PFSK-1 (cell line): Measurements from ENCODE around the gene PRRC2A.

Experiments
- FOXP2 ChIP-seq: optimal IDR thresholded peaks from 2 replicates; pipeline ENCODE3; 2011; ENCODE audit warnings: borderline replicate concordance, control low read depth, inconsistent platforms; ENCODE audit not compliant: insufficient read depth; ENCODE audit errors: extremely low read length, extremely low read depth
- POLR2AphosphoS5 ChIP-seq: IDR thresholded peaks from 2 replicates; pipeline ENCODE4 v1.6.1; 2012; ENCODE audit warnings: low read depth, mild to moderate bottlenecking, control low read depth, low read length, moderate library complexity
- REST ChIP-seq, 2 experiments: IDR thresholded peaks; 2 replicates each; pipeline versions ENCODE4 v1.6.1 to v1.8.0; 2011 to 2012; ENCODE audit warnings: low read depth in 2 of 2, low read length in 2 of 2, control low read depth in 1 of 2, inconsistent platforms in 1 of 2, mild to moderate bottlenecking in 1 of 2, moderate library complexity in 1 of 2; ENCODE audit not compliant: insufficient read depth in 1 of 2
- SIN3A ChIP-seq: IDR thresholded peaks from 2 replicates; pipeline ENCODE4 v1.6.1; 2012; ENCODE audit warnings: mild to moderate bottlenecking, low read length, moderate library complexity, borderline replicate concordance; ENCODE audit not compliant: insufficient read depth
- TAF1 ChIP-seq: IDR thresholded peaks from 2 replicates; pipeline ENCODE4 v1.6.1; 2012; ENCODE audit warnings: low read length, control low read depth, borderline replicate concordance; ENCODE audit not compliant: insufficient read depth

Gene PRRC2A

GRCh38 chr6:31634131-31634530, 13.6 kb downstream of the PRRC2A start:
- TF ChIP-seq REST (IDR thresholded peaks at IDR 0.05; ENCODE audit: insufficient read depth in 1 of 2, low read depth in 2 of 2, low read length in 2 of 2) (no peak), FOXP2 (no peak)

GRCh38 chr6:31634969-31635575, 14.6 kb downstream of the PRRC2A start:
- no peak for TF ChIP-seq POLR2AphosphoS5
- TF ChIP-seq REST (IDR thresholded peaks at IDR 0.05; ENCODE audit: insufficient read depth in 1 of 2, low read depth in 2 of 2, low read length in 2 of 2): no peak
- TF ChIP-seq FOXP2: no peak
- TF ChIP-seq SIN3A: no peak
- TF ChIP-seq TAF1: no peak

GRCh38 chr6:31636698-31637596, 16.4 kb downstream of the PRRC2A start:
- TF ChIP-seq POLR2AphosphoS5 (0 out of 2 replicates have a peak, but pooled peaks have one; percentile 7), FOXP2 (no peak)

- peak; percentile 53 for TF ChIP-seq POLR2AphosphoS5
- TF ChIP-seq SIN3A: no peak
These were observed 18.5 kb downstream of the PRRC2A start for GRCh38 chr6:31639043-31639442.

GRCh38 chr6:31639449-31639861, 18.9 kb downstream of the PRRC2A start:
- no peak for TF ChIP-seq TAF1
- peak; percentile 60; the same call in 1 of the 2 replicates for TF ChIP-seq POLR2AphosphoS5
- TF ChIP-seq SIN3A: no peak
- TF ChIP-seq REST (IDR thresholded peaks at IDR 0.05; ENCODE audit: insufficient read depth in 1 of 2, low read depth in 2 of 2, low read length in 2 of 2): no peak

- no peak for TF ChIP-seq FOXP2
- TF ChIP-seq POLR2AphosphoS5: no peak
- TF ChIP-seq TAF1: no peak
- TF ChIP-seq SIN3A: no peak
- TF ChIP-seq REST (IDR thresholded peaks at IDR 0.05; ENCODE audit: insufficient read depth in 1 of 2, low read depth in 2 of 2, low read length in 2 of 2): no peak
These were observed 20.1 kb downstream of the PRRC2A start for GRCh38 chr6:31640612-31641011.
